ENCODE results near the gene BTBD16.

- TF ChIP-seq CTCF (IDR thresholded peaks at IDR 0.05) (no peak), POLR2A (IDR thresholded peaks at IDR 0.05) (no peak)
Measured at GRCh38 chr10:122308417-122309141, 37.5 kb downstream of the BTBD16 start.

Data from body of pancreas (tissue), 4 donors.